NCI-H524 treated with DMSO at 0.1 percent for 48 hours (cell line): ENCODE measurements around the gene DPEP3.
"Not testable (repeated sequence)": the region's sequence is repeated elsewhere in the genome, so short reads cannot be mapped to it uniquely, and the experiment has no call there.

ENCODE experiments used
- DNase-seq: peaks from one replicate; lab custom pipeline; 2025; lab: John Stamatoyannopoulos, UW

DPEP3 gene

GRCh38 chr16:67993207-67994039 is 13.1 kb upstream of the DPEP3 start:
- peak; percentile 24 for DNase-seq

- no peak for DNase-seq
These were observed 12.4 kb upstream of the DPEP3 start for GRCh38 chr16:67992661-67993206.

GRCh38 chr16:67990018-67990386 is 9.7 kb upstream of the DPEP3 start:
- no peak for DNase-seq

GRCh38 chr16:67989322-67990017 is 9.2 kb upstream of the DPEP3 start:
- DNase-seq: no peak

GRCh38 chr16:67988675-67989074 is 8.4 kb upstream of the DPEP3 start:
- DNase-seq: no peak

GRCh38 chr16:67987460-67988160 is 7.3 kb upstream of the DPEP3 start:
- DNase-seq: no peak

GRCh38 chr16:67986949-67987348 is 6.7 kb upstream of the DPEP3 start:
- DNase-seq: no peak

GRCh38 chr16:67982011-67982696 is 1.9 kb upstream of the DPEP3 start:
- no peak for DNase-seq

- no peak for DNase-seq
These were observed 2.7 kb downstream of the DPEP3 start for GRCh38 chr16:67977469-67978227.

GRCh38 chr16:67977005-67977404 is 3.3 kb downstream of the DPEP3 start:
- DNase-seq: no peak

- no peak for DNase-seq
These were observed 4.1 kb downstream of the DPEP3 start for GRCh38 chr16:67976205-67976604.

- DNase-seq: no peak
These were observed 4.8 kb downstream of the DPEP3 start for GRCh38 chr16:67975321-67976105.

GRCh38 chr16:67972285-67972684 is 8.0 kb downstream of the DPEP3 start:
- not testable (repeated sequence) for DNase-seq

GRCh38 chr16:67971111-67971510 is 9.2 kb downstream of the DPEP3 start:
- no peak for DNase-seq

- no peak for DNase-seq
These were observed 10.9 kb downstream of the DPEP3 start for GRCh38 chr16:67969254-67970039.

GRCh38 chr16:67968400-67969253 is 11.7 kb downstream of the DPEP3 start, which contains the start of gene SLC12A4:
Gene SLC12A4, minus strand, starts transcription at chr16:67968637. Its CDS starts 84 bp downstream, at chr16:67968553.
- DNase-seq: no peak

- no peak for DNase-seq
These were observed 12.3 kb downstream of the DPEP3 start for GRCh38 chr16:67967958-67968399.

GRCh38 chr16:67967183-67967957 is 12.9 kb downstream of the DPEP3 start:
- DNase-seq: peak; percentile 29
